SW480 (cell line): Measurements from ENCODE around the gene LASP1NB.
A peak's percentile ranks its signal among the peaks of the same experiment; 100 is the strongest.
"Not testable (repeated sequence)": the region's sequence is repeated elsewhere in the genome, so short reads cannot be mapped to it uniquely, and the experiment has no call there.

ENCODE experiments used
- DNase-seq: peaks from one replicate; pipeline ENCODE4 v3.0.0-alpha.2; 2016; ENCODE audit warnings: low spot score

The LASP1NB gene

GRCh38 chr17:38897176-38897575 lies 28.2 kb upstream of the LASP1NB start:
- DNase-seq, result no peak

DNA sequence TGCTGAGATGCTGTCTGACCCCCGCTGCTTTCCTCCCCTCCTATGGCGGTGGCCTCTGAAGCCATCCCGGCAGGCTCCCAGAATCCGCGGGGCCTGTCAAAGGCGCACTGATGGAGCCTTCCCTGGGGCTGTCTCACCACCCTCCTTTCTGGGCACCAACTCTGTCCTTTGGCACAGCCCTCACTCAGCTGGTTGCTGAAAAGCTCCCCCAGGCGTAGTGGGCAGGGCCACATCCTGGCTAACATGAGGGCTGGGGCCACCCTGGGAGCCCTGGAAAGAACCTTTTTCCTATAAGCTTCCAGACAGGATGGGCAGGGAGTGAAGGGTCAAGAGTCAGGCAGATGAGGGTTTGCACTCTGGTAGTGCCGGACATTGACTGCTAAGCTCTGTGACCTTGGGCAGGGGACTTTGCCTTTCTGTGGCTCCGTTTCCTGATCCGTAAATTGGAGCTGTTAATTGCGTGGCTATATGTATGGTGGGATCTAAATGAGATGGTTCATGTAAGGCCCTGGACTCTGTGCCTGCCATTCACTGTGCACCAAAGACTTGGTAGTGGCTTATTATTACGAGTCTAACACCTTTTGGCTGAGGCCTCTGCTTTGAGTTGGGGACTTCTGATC lies 27.6 kb upstream of the LASP1NB start:
- DNase-seq, result no peak

DNA sequence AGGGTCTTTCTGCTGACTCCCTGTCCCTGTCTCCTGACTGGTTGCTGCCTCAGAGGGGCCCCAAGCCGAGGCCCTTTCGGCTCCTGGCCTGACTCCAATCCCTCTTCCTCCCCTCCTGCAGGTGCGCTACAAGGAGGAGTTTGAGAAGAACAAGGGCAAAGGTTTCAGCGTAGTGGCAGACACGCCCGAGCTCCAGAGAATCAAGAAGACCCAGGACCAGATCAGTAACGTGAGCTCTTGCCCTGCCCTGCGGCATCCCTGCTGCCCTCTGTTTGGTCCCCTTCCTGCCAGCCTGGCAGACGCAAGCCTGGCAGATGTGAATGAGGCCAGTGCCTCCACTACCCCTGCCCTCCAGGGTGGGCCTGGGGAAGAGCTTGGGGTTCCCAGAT lies 27.1 kb upstream of the LASP1NB start:
- no peak for DNase-seq

GRCh38 chr17:38898812-38899348 lies 26.5 kb upstream of the LASP1NB start:
- no peak for DNase-seq

GRCh38 chr17:38899421-38899820 lies 26.0 kb upstream of the LASP1NB start:
- no peak for DNase-seq

GRCh38 chr17:38900978-38901656 lies 24.3 kb upstream of the LASP1NB start:
- DNase-seq, result peak; percentile 53

DNA sequence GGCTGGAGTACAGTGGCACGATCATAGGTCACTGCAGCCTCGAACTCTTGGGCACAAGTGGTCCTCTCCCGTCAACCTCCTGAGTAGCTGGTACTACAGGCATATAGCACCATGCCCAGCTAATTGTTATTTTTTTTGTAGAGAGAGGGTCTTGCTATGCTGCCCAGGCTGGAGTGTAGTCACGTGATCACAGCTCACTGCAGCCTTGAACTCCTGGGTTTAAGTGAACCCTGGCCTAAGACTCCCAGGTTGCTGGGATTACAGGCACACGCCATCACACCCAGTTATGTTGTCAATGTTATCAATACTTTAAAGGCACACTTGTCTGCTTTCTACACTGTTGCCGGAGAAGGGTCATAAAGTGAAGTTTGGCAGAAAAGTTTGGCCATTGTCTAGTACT lies 22.0 kb upstream of the LASP1NB start:
- no peak for DNase-seq

- no peak for DNase-seq
These were observed 20.5 kb upstream of the LASP1NB start for GRCh38 chr17:38904892-38905291.

- DNase-seq, result no peak
These were observed 20.0 kb upstream of the LASP1NB start for GRCh38 chr17:38905375-38905774.

- DNase-seq, result no peak
These were observed 18.8 kb upstream of the LASP1NB start for GRCh38 chr17:38906460-38907228.

GRCh38 chr17:38907930-38908675 lies 17.3 kb upstream of the LASP1NB start:
- DNase-seq, result no peak

DNA sequence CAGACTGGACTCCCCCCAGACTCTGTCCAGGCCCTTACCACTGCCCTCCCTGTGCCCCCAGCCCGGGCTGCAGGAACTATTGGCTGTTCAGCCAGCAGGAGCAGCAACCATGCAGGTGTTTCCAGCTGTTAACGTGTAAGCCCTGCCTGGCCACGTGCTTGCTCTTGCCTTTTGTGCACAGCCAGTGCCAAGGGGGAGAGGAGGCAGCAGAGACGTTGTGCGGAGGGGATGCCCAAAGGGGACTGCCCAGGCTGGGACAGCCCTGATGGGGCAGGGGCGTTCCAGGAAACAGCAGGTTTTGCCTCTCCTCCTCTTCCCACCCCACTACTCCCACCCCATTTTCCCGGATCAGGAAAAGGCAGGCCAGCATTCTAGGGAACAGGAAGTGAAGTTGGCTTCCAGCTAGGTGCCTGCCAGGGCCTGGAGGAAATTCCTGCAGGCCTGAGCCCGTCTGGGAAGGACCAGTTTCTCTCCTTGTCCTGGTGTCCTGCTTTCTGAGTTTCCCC lies 16.7 kb upstream of the LASP1NB start:
- no peak for DNase-seq

- DNase-seq, result no peak
These were observed 15.1 kb upstream of the LASP1NB start for GRCh38 chr17:38910325-38910724.

- no peak for DNase-seq
These were observed 14.2 kb upstream of the LASP1NB start for GRCh38 chr17:38911081-38911730.

- DNase-seq, result not testable (repeated sequence)
These were observed 13.7 kb upstream of the LASP1NB start for GRCh38 chr17:38911731-38912081.

- DNase-seq, result no peak
These were observed 13.1 kb upstream of the LASP1NB start for GRCh38 chr17:38912221-38912813.

DNA sequence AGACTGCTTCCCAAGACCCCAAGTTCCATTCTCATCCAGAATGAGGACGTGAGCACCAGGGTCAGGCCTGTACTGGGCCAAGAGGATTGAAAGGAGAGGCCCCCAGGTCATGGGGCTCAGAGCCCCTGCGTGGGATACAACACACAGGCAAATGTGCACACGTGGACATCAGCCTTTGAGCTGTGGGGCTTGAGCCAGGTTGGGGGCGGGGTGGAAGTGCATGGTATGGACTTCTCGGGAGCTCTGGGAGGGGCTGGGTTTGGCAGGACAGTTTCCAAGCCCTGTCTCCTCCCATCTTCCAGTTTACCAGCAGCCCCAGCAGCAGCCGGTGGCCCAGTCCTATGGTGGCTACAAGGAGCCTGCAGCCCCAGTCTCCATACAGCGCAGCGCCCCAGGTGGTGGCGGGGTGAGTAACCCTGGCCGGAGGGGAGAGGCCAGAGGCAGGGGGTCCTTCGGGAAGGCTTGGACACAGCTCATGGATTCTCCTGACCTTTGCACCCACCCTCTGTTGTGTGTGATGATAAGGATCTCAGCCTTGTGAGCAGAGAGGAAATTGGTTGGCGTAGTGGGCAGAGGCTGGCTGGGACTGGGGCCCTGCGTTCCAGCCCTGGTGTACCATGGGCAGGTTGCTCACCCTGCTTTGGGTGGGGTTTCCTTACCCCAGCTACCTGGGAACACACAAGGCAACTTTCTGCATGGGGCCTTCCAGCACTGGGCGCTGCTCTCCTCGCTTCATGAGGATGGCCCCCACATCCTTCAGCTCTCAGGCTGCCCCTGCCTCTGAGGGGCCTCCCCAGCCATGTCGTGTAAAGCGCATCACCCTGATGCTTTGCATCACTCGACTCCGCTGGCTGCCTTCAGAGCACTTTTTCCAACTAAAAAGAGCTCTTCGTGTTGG lies 10.4 kb upstream of the LASP1NB start:
- DNase-seq, result no peak

DNA sequence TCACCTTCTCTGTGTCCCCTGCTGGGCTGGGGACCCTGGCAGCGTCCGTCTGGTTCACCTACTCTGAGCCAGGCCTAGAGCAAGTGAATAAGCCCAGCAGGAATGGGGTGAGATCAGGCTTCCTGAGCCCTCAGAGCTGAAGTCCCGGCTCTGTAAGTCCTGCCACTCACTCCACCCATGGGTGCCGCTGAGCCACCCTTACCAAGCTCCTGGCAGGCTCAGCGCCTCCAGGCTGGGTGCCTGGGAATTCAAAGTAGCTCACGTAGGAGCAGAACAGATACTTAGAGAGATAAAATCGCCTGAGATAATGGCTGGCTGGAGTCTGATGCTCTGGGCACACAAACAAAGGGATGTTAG lies 9.8 kb upstream of the LASP1NB start:
- DNase-seq, result no peak

DNA sequence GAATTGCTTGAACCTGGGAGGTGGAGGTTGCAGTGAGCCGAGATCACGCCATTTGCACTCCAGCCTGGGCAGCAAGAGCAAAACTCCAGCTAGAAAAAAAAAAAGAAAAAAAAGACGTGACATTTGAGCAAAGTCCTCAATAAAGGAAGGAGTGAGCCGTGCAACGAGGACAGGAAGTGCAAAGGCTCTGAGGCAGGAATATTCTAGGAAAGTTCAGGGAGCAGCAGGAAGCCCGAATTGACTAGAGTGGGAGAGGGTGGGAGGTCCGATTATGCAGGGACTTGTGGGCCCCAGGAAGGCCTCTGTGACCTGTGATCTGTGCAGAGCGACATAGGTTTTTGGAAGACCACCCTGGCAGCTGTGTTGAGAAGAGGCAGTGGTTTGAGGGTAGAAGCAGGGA lies 8.6 kb upstream of the LASP1NB start:
- no peak for DNase-seq

GRCh38 chr17:38917259-38917658 lies 8.2 kb upstream of the LASP1NB start:
- no peak for DNase-seq
